ENCODE data around the gene ASIC2. TPM values are rescaled to one million over a fixed set of nuclear protein-coding genes. Genes with fewer than 3 reads are reported as not detected.

The ASIC2 gene
- total RNA-seq, 1 donor from 2014 or later, result 0.36 TPM

GRCh38 chr17:33269337-33270060 is 23.6 kb downstream of the ASIC2 start:
- Histone ChIP-seq H3K79me2 (ENCODE audit: insufficient read depth, low read length) (no peaks in the 10 kb centered on the region), H3K4me1 (ENCODE audit: insufficient read depth, low read length) (peaks cover 13% of the 10 kb centered on the region), H3K9me3 (ENCODE audit: insufficient read depth, low read depth, low read length) (no peaks in the 10 kb centered on the region), H3K4me3 (ENCODE audit: insufficient read depth, low read depth, low read length) (no peak overlapping the region), H3K36me3 (ENCODE audit: insufficient read depth, low read length) (no peaks in the 10 kb centered on the region), H3K9ac (ENCODE audit: low read length) (no peak overlapping the region), H3K27ac (ENCODE audit: low read depth, low read length) (no peak overlapping the region), H4K20me1 (ENCODE audit: insufficient read depth, low read length) (peaks cover 3% of the 10 kb centered on the region), H3K4me2 (ENCODE audit: low read length) (no peak overlapping the region), H2AFZ (ENCODE audit: low read depth, low read length) (no peak overlapping the region), H3K27me3 (ENCODE audit: insufficient read depth, low read length) (no peaks in the 10 kb centered on the region)
- no peak for TF ChIP-seq CTCF (IDR thresholded peaks at IDR 0.05; ENCODE audit: insufficient read depth, low read depth, low read length)
- no peak for TF ChIP-seq EZH2 (IDR thresholded peaks at IDR 0.05; ENCODE audit: insufficient read depth, low read length)
- Mint-ChIP-seq H3K27ac (ENCODE audit: unreplicated experiment) (no peak overlapping the region), H3K36me3 (ENCODE audit: low read depth, unreplicated experiment) (no peaks in the 10 kb centered on the region), H3K4me1 (ENCODE audit: low read depth, unreplicated experiment) (peaks cover 4% of the 10 kb centered on the region), H3K27me3 (ENCODE audit: low read depth, unreplicated experiment) (peaks cover 12% of the 10 kb centered on the region), H3K9me3 (ENCODE audit: unreplicated experiment) (peaks cover 2% of the 10 kb centered on the region), H3K4me3 (ENCODE audit: unreplicated experiment) (no peak overlapping the region)
- DNase-seq (ENCODE audit: low read depth) (no peak), FAIRE-seq (no peak)

GRCh38 chr17:33267851-33268548 is 25.1 kb downstream of the ASIC2 start:
- H3K4me3 Mint-ChIP-seq (ENCODE audit: unreplicated experiment), result no peak overlapping the region
- H3K9me3 Mint-ChIP-seq (ENCODE audit: unreplicated experiment), result peaks cover 2% of the 10 kb centered on the region
- peaks cover 4% of the 10 kb centered on the region for H3K4me1 Mint-ChIP-seq (ENCODE audit: low read depth, unreplicated experiment)
- H3K27me3 ChIP-seq (ENCODE audit: insufficient read depth, low read length), result no peaks in the 10 kb centered on the region
- peak overlapping the region; percentile 73 for H3K4me2 ChIP-seq (ENCODE audit: low read length)
- FAIRE-seq (no peak), DNase-seq (ENCODE audit: low read depth) (no peak)
- no peaks in the 10 kb centered on the region for H3K9me3 ChIP-seq (ENCODE audit: insufficient read depth, low read depth, low read length)
- no peak overlapping the region for H3K27ac Mint-ChIP-seq (ENCODE audit: unreplicated experiment)
- H3K27ac ChIP-seq (ENCODE audit: low read depth, low read length), result peak overlapping the region; percentile 53
- H3K36me3 ChIP-seq (ENCODE audit: insufficient read depth, low read length), result no peaks in the 10 kb centered on the region
- peak overlapping the region; percentile 1 for H2AFZ ChIP-seq (ENCODE audit: low read depth, low read length)
- H3K4me3 ChIP-seq (ENCODE audit: insufficient read depth, low read depth, low read length), result no peak overlapping the region
- peaks cover 12% of the 10 kb centered on the region for H3K27me3 Mint-ChIP-seq (ENCODE audit: low read depth, unreplicated experiment)
- no peaks in the 10 kb centered on the region for H3K79me2 ChIP-seq (ENCODE audit: insufficient read depth, low read length)
- peaks cover 3% of the 10 kb centered on the region for H4K20me1 ChIP-seq (ENCODE audit: insufficient read depth, low read length)
- peak overlapping the region; percentile 47 for H3K9ac ChIP-seq (ENCODE audit: low read length)
- H3K4me1 ChIP-seq (ENCODE audit: insufficient read depth, low read length), result peaks cover 13% of the 10 kb centered on the region
- no peaks in the 10 kb centered on the region for H3K36me3 Mint-ChIP-seq (ENCODE audit: low read depth, unreplicated experiment)
- TF ChIP-seq EZH2 (IDR thresholded peaks at IDR 0.05; ENCODE audit: insufficient read depth, low read length), result no peak
- TF ChIP-seq CTCF (IDR thresholded peaks at IDR 0.05; ENCODE audit: insufficient read depth, low read depth, low read length), result no peak

All from astrocyte (in vitro differentiated cells and primary cell).